ENCODE measurements around the gene MAPK8.
A peak's percentile ranks its signal among the peaks of the same experiment; 100 is the strongest.

Gene MAPK8

DNA sequence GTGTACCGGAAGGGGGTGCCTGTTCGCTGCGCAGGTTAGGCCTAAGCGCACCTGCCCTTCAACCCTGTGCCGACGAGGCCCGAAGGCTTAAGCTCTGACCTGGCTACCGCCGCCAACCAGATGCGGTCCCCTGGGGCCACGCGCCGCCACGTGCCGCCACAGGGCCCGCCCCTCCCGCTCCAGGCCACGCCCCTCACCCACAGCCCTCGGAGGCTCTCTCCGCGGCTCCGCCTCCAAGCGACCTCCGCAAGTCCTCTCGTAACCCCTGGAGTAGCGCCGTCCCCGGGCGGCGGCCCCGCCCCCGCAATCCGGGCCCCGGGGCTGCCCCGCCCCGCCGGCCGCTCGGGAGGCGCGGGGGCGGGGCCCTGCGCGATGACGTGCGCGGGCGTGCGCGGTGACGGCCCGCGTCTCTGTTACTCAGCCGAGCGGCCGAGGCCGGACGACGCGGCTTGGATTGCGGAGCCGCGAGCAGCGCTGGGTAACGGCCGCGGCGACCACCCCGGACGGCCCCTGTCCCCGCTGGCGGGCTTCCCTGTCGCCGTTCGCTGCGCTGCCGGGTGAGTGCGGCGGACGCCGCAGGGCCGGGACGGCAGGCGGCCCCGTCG lies at the start of gene MAPK8:
MAPK8 (plus strand) TSS at position 413 of the 605 bp plus-strand sequence. CDS start 94,984 bp downstream, outside the sequence.
- DNase-seq (ENCODE audit: low read depth) = peak; percentile 55
- peak within 1 kb of the TSS; percentile 81 for H3K4me3 ChIP-seq (ENCODE audit: low read length)
- TF ChIP-seq, protein P1, sequence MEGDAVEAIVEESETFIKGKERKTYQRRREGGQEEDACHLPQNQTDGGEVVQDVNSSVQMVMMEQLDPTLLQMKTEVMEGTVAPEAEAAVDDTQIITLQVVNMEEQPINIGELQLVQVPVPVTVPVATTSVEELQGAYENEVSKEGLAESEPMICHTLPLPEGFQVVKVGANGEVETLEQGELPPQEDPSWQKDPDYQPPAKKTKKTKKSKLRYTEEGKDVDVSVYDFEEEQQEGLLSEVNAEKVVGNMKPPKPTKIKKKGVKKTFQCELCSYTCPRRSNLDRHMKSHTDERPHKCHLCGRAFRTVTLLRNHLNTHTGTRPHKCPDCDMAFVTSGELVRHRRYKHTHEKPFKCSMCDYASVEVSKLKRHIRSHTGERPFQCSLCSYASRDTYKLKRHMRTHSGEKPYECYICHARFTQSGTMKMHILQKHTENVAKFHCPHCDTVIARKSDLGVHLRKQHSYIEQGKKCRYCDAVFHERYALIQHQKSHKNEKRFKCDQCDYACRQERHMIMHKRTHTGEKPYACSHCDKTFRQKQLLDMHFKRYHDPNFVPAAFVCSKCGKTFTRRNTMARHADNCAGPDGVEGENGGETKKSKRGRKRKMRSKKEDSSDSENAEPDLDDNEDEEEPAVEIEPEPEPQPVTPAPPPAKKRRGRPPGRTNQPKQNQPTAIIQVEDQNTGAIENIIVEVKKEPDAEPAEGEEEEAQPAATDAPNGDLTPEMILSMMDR (conservative IDR thresholded peaks at IDR 0.05; ENCODE audit: low read depth, low read length) = no peak

DNA sequence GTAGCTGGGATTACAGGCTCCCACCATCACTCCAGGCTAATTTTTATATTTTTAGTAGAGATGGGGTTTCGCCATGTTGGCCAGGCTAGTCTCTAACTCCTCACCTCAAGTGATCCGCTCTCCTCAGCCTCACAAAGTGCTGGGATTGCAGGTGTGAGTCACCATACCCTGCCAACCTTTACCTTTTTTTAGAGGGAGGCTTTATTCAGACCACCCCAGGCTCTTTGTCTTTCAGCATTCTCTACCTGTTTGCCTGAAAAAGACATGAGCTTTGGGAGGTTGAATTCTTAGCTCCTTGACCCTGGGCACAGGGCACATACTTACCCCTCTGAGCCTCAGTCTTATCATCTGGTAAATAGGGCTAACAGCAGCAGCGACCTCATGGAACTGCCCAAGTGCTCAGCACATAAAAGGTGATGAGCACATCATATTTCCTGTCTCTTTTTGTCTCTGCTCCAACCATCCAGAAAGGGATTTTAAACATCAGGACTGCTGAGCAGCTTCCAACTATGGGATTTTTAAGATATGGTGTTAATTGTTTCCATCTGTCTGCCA lies 49.0 kb upstream of the MAPK8 start:
- TF ChIP-seq, protein P1 (conservative IDR thresholded peaks at IDR 0.05; ENCODE audit: low read depth, low read length) = no peak
- no peak for DNase-seq (ENCODE audit: low read depth)
- no peak overlapping the region for H3K4me3 ChIP-seq (ENCODE audit: low read length)

DNA sequence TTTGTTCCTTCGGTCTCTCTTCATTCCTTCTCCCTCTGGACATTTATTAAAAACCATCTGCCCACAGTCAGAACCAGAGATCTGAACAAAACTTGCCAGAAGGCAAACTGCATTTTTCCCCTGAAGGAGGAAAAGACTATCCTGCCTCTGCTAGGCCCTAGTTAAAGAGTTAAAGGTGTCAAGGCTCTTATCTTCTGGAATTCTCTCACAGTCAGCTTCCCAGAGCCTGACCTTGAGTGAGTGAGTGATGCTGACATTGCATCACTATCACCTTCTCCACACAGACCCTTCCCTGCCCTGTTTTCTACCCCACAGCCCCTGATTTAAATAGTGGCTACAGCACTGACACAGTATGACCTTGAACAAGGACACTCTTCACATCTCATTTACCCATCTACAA lies 48.4 kb upstream of the MAPK8 start:
- TF ChIP-seq, protein P1 (conservative IDR thresholded peaks at IDR 0.05; ENCODE audit: low read depth, low read length) = no peak
- H3K4me3 ChIP-seq (ENCODE audit: low read length) = no peak overlapping the region
- DNase-seq (ENCODE audit: low read depth) = no peak

DNA sequence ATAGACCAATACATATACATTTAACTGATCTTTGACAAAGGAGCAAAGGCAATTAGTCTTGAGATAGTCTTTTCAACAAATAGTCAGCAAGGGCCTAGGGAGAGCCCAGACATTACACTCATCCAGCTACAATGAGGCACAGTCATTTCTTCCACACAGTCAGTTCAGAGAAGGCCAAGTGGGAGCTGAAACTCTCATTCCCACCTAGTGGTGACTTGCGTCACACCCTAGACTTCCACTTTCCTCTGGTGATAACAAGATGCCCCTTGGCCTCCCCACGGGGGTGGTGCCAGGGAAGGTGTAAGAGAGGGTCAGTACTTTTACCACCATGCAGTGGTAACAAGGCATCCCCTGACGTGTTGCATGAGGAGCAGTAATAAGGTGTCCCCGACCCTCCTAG lies 39.9 kb upstream of the MAPK8 start:
- DNase-seq (ENCODE audit: low read depth) = no peak
- no peak overlapping the region for H3K4me3 ChIP-seq (ENCODE audit: low read length)
- TF ChIP-seq, protein P1 (conservative IDR thresholded peaks at IDR 0.05; ENCODE audit: low read depth, low read length) = no peak

DNA sequence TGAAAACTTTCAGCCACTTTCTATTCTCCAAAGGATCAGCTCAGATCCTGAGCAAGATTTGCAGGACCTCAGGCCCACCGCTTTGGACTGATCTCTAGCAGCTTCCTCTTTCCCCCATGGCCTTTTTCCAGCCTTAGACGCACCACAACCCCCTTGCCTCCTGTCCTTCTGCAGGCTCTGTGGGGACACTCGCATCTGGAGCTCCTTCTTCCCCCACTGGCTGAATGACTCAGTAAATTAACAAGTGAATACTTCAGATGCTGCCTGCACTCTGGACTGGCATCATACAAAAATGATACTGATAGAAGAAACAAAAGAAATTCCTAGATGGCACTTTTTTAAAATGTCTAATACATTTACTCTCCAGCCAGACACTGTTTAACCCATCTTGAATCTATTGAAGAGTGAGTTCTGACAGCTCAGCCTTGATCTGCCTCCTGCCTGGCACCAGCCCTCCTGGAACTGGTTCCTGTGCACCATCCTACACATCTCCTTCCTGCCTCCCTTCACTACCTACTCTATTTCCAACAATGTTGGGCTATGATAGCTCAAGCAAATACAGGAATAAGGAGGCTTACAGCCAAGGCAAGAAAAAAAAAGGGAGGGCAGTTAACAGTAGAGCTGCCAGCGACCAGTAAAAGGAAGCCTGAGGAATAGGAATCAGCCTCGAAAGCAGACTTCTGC lies 35.3 kb upstream of the MAPK8 start:
- no peak for DNase-seq (ENCODE audit: low read depth)
- H3K4me3 ChIP-seq (ENCODE audit: low read length) = no peak overlapping the region

DNA sequence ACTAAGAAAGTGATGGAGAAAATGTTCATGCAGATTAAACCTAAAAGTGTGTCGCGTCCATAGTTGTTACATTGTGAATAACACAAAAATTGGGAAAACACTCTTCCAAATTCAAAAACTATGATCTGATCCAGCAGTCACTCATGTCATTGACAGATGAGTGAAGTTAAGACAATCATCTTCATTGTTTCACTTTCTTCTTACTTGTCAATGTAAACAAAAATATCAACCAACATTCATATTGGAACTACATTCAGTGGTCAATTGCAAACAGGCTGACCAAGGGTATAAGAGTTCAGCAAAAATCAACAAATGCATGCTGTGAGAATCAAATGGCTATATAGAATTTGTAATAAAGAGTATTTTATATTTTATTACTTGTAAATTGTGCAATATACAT lies 33.8 kb upstream of the MAPK8 start:
- TF ChIP-seq, protein P1 (conservative IDR thresholded peaks at IDR 0.05; ENCODE audit: low read depth, low read length) = no peak
- no peak for DNase-seq (ENCODE audit: low read depth)
- no peak overlapping the region for H3K4me3 ChIP-seq (ENCODE audit: low read length)

More for the DNA sequence above, 35.3 kb upstream of the MAPK8 start:
- TF ChIP-seq, protein P1 (conservative IDR thresholded peaks at IDR 0.05; ENCODE audit: low read depth, low read length) = no peak

DNA sequence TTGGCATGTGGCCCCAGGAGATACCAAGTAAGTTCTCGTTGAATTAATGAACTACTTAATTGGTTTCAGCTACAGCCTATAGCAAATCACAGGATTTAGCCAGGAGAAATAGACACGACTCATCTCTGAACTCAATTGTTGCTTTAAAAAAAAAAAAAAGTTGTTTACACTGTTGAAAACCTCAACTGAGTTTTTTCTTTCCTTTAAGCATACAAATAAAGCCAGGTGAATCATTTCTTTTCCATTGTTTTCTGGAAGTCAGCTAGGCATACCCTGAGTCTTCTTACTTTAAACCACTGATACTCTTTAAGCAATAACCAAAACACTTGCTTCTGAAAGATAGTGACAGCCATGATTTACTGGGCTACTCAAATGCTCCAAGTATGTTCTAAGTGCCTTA lies 32.7 kb upstream of the MAPK8 start:
- TF ChIP-seq, protein P1 (conservative IDR thresholded peaks at IDR 0.05; ENCODE audit: low read depth, low read length) = no peak
- no peak for DNase-seq (ENCODE audit: low read depth)
- no peak overlapping the region for H3K4me3 ChIP-seq (ENCODE audit: low read length)
